ENCODE results near the gene FRMD4A. TPM values are rescaled to one million over a fixed set of nuclear protein-coding genes. Genes with fewer than 3 reads are reported as not detected.
A peak's percentile ranks its signal among the peaks of the same experiment; 100 is the strongest.

FRMD4A gene
- total RNA-seq, 1 experiment from 2014 or later, result 18.3 TPM

- no peaks in the 10 kb centered on the region for H3K36me3 ChIP-seq (ENCODE audit: low read depth)
- H3K79me2 ChIP-seq (ENCODE audit: low read depth), result no peaks in the 10 kb centered on the region
- POLR2A ChIA-PET (ENCODE audit: unreplicated experiment), result no interaction called here
- H3K4me2 ChIP-seq, result no peak overlapping the region
- H3F3A ChIP-seq (ENCODE audit: insufficient read depth, low read depth), result no peaks in the 10 kb centered on the region
- no peak overlapping the region for H2AFZ ChIP-seq
- no peaks in the 10 kb centered on the region for H4K20me1 ChIP-seq (ENCODE audit: insufficient read depth)
- no TSS peak for BruUV-seq (replicated peaks)
- H3K27me3 ChIP-seq (ENCODE audit: insufficient read depth, low read depth), result no peaks in the 10 kb centered on the region
- CTCF ChIA-PET, result no interaction called here
- H3K9me2 ChIP-seq (ENCODE audit: insufficient read depth), result no peaks in the 10 kb centered on the region
- no peak overlapping the region for H3K27ac ChIP-seq
- intact Hi-C loops (cut with micrococcal nuclease; ENCODE audit: unreplicated experiment), result no loop called here
- peaks cover 26% of the 10 kb centered on the region for H3K4me1 ChIP-seq (replicated peaks; ENCODE audit: insufficient read depth)
- no peak overlapping the region for H3K4me3 ChIP-seq
- TF ChIP-seq CTCF (conservative IDR thresholded peaks at IDR 0.05) (no peak), EZH2 (IDR thresholded peaks at IDR 0.05; ENCODE audit: low read depth) (no peak)
- no peaks in the 10 kb centered on the region for H3K9me3 ChIP-seq (ENCODE audit: insufficient read depth, low read depth)
- no peak for DNase-seq
Measured at GRCh38 chr10:13632440-13632839, 698.3 kb downstream of the FRMD4A start.

GRCh38 chr10:13631594-13631993 lies 699.1 kb downstream of the FRMD4A start:
- CTCF ChIA-PET, result interaction anchor here (0.7 kb wide), 1 partner anchor 28 kb away, joined by 3 read pairs; no protein-coding TSS in a partner anchor
- Histone ChIP-seq H3K4me1 (replicated peaks; ENCODE audit: insufficient read depth) (peaks cover 22% of the 10 kb centered on the region), H3K9me3 (ENCODE audit: insufficient read depth, low read depth) (no peaks in the 10 kb centered on the region), H2AFZ (no peak overlapping the region), H3K27ac (no peak overlapping the region), H3K4me2 (no peak overlapping the region), H3K27me3 (ENCODE audit: insufficient read depth, low read depth) (no peaks in the 10 kb centered on the region), H3F3A (ENCODE audit: insufficient read depth, low read depth) (no peaks in the 10 kb centered on the region), H3K36me3 (ENCODE audit: low read depth) (no peaks in the 10 kb centered on the region), H3K9me2 (ENCODE audit: insufficient read depth) (no peaks in the 10 kb centered on the region), H3K4me3 (no peak overlapping the region), H3K79me2 (ENCODE audit: low read depth) (no peaks in the 10 kb centered on the region), H4K20me1 (ENCODE audit: insufficient read depth) (no peaks in the 10 kb centered on the region)
- no TSS peak for BruUV-seq (replicated peaks)
- DNase-seq, result no peak
- TF ChIP-seq EZH2 (IDR thresholded peaks at IDR 0.05; ENCODE audit: low read depth), result no peak
- TF ChIP-seq CTCF (conservative IDR thresholded peaks at IDR 0.05), result no peak
- intact Hi-C loops (cut with micrococcal nuclease; ENCODE audit: unreplicated experiment), result no loop called here
- POLR2A ChIA-PET (ENCODE audit: unreplicated experiment), result no interaction called here

GRCh38 chr10:13630231-13630630 lies 700.5 kb downstream of the FRMD4A start:
- no peaks in the 10 kb centered on the region for H4K20me1 ChIP-seq (ENCODE audit: insufficient read depth)
- TF ChIP-seq EZH2 (IDR thresholded peaks at IDR 0.05; ENCODE audit: low read depth) (no peak), CTCF (conservative IDR thresholded peaks at IDR 0.05) (no peak)
- no peaks in the 10 kb centered on the region for H3K27me3 ChIP-seq (ENCODE audit: insufficient read depth, low read depth)
- H3K9me3 ChIP-seq (ENCODE audit: insufficient read depth, low read depth), result no peaks in the 10 kb centered on the region
- ChIA-PET POLR2A (ENCODE audit: unreplicated experiment) (no interaction called here), CTCF (no interaction called here)
- H3K9me2 ChIP-seq (ENCODE audit: insufficient read depth), result no peaks in the 10 kb centered on the region
- no peak overlapping the region for H3K4me2 ChIP-seq
- peak in 1 of 2 experiments; percentile 42 for DNase-seq
- no peaks in the 10 kb centered on the region for H3K79me2 ChIP-seq (ENCODE audit: low read depth)
- 0 out of 2 replicates have a peak overlapping the region, but pooled peaks have one; percentile 16 for H3K27ac ChIP-seq
- no peak overlapping the region for H2AFZ ChIP-seq
- no TSS peak for BruUV-seq (replicated peaks)
- intact Hi-C loops (cut with micrococcal nuclease; ENCODE audit: unreplicated experiment), result no loop called here
- H3F3A ChIP-seq (ENCODE audit: insufficient read depth, low read depth), result no peaks in the 10 kb centered on the region
- no peaks in the 10 kb centered on the region for H3K36me3 ChIP-seq (ENCODE audit: low read depth)
- H3K4me3 ChIP-seq, result no peak overlapping the region
- peaks cover 22% of the 10 kb centered on the region for H3K4me1 ChIP-seq (replicated peaks; ENCODE audit: insufficient read depth)
